Breast epithelium (tissue), 4 donors: ENCODE data around the gene SHLD1. TPM values are rescaled to one million over a fixed set of nuclear protein-coding genes. Genes with fewer than 3 reads are reported as not detected.

Source experiments
- DNase-seq, 2 donors: peaks; one replicate each; pipeline ENCODE4 v3.0.0-alpha.2; 2019; ENCODE audit warnings: low spot score in 2 of 2
- H3K27ac ChIP-seq, 2 donors: fragments of 200-600 bp; sonication (generic) in 1 of 2; one replicate each; pipeline ENCODE4 v1.5.1; 2016 to 2019; ENCODE audit warnings: mild to moderate bottlenecking in 1 of 2
- H3K27me3 ChIP-seq, 2 donors: fragments of 200-600 bp; sonication (generic) in 1 of 2; one replicate each; pipeline versions ENCODE4 v1.5.1 to v1.6.0; 2017 to 2019; ENCODE audit warnings: control low read depth in 1 of 2, mild to moderate bottlenecking in 1 of 2
- H3K36me3 ChIP-seq: fragments of 200-600 bp; one replicate; pipeline ENCODE4 v1.5.1; 2019
- H3K4me1 ChIP-seq, 2 donors: fragments of 200-600 bp; sonication (generic); one replicate each; pipeline ENCODE4 v1.5.1; 2016 to 2019; ENCODE audit warnings: control low read depth in 1 of 2
- H3K4me3 ChIP-seq, 3 donors: fragments of 200-600 bp; sonication (generic); 1 replicate in 2 of 3; 2 replicates in 1 of 3; pipeline ENCODE4 v1.5.1; 2016 to 2019; ENCODE audit warnings: mild to moderate bottlenecking in 3 of 3, moderate library complexity in 2 of 3
- H3K9me3 ChIP-seq, 2 donors: fragments of 200-600 bp; sonication (generic) in 1 of 2; one replicate each; pipeline ENCODE4 v1.5.1; 2016 to 2019; ENCODE audit warnings: control low read depth in 1 of 2
- POLR2A ChIP-seq: fragments of 450-650 bp; IDR thresholded peaks from one replicate; pipeline ENCODE4 v1.6.1; 2016; ENCODE audit warnings: antibody characterized with exemption, mild to moderate bottlenecking, moderate library complexity
- POLR2AphosphoS5 ChIP-seq, 3 donors: sonication (generic); formaldehyde crosslinking; IDR thresholded peaks; one replicate each; pipeline ENCODE4 v1.6.1; 2017; ENCODE audit warnings: antibody characterized with exemption in 3 of 3
- intact Hi-C: fragments of 100-400 bp; cut with DNase I; formaldehyde crosslinking; loops from one replicate; pipeline ENCODE4 v1.15.1; 2023; ENCODE audit warnings: low total_unique reads
- total RNA-seq, 3 donors: library from RNA; depleted of rRNA; stranded (reverse); fragments of >200 nt; gene quantifications; one replicate each; pipeline ENCODE4 v1.1.0, GENCODE V29; 2016
- TF ChIP-seq, protein P1 (sequence below), 3 donors: fragments of 450-650 bp; IDR thresholded peaks; one replicate each; pipeline ENCODE4 v1.5.1; 2016 to 2017; ENCODE audit warnings: antibody characterized with exemption in 3 of 3, mild to moderate bottlenecking in 3 of 3, moderate library complexity in 3 of 3

Gene SHLD1
- total RNA-seq, 3 donors from 2014 or later: 2.7 to 7.3 (median 6.6) TPM

DNA sequence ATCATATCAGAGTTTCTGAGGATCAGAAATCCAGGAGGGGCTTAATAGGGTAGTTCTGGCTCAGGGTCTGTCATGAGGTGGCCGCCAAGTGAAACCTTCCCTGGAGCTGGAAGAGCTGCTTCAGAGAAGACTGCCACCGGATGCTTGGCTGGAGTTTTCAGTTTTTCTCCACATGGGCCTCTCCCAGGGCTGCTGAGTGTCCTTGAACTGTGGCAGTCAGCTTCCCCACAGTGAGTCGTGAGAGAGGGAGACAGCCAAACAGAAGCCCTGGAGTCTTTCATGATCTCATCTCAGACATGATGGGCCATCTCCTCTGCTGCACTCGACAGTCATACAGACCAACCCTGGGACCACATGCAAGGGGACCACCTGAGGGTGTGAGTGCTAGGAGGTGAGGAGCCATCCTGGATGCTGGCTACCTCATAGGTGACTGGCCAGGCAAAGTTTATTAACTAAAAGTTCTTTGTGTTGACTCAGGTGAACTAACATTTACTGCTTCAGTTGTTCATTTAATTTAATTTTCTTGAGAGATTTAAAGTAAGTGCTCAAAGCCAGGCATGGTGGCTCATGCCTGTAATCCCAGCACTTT, 71.5 kb downstream of the SHLD1 start:
- H3K36me3 ChIP-seq: no peaks in the 10 kb centered on the region
- TF ChIP-seq POLR2A: no peak
- TF ChIP-seq POLR2AphosphoS5 (IDR thresholded peaks at IDR 0.05): no peak
- TF ChIP-seq, protein P1, sequence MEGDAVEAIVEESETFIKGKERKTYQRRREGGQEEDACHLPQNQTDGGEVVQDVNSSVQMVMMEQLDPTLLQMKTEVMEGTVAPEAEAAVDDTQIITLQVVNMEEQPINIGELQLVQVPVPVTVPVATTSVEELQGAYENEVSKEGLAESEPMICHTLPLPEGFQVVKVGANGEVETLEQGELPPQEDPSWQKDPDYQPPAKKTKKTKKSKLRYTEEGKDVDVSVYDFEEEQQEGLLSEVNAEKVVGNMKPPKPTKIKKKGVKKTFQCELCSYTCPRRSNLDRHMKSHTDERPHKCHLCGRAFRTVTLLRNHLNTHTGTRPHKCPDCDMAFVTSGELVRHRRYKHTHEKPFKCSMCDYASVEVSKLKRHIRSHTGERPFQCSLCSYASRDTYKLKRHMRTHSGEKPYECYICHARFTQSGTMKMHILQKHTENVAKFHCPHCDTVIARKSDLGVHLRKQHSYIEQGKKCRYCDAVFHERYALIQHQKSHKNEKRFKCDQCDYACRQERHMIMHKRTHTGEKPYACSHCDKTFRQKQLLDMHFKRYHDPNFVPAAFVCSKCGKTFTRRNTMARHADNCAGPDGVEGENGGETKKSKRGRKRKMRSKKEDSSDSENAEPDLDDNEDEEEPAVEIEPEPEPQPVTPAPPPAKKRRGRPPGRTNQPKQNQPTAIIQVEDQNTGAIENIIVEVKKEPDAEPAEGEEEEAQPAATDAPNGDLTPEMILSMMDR (IDR thresholded peaks at IDR 0.05): no peak
- no peak overlapping the region for H3K4me3 ChIP-seq
- H3K9me3 ChIP-seq: no peaks in the 10 kb centered on the region
- no peak for DNase-seq
- H3K27me3 ChIP-seq: no peaks in the 10 kb centered on the region
- H3K4me1 ChIP-seq: no peaks in the 10 kb centered on the region
- intact Hi-C loops: no loop called here
- no peak overlapping the region for H3K27ac ChIP-seq

DNA sequence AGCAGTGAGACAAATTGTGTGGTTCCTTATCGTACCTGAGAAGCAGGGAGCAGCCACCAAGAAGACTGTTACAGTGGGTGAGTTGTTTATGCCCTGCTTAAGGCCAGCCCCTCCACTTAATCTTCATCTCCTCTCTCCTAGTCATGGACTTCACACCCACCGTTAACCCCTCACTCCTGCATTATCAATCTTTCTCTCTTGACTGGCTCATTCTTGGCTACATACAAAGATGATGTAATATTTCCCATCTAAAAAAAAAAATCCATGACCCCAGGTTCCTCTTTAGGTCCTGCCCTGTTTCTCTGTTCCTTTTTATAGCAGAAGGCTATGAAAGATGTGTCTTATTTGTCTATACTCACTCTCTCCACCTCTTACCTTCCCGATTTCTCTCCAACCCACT, 72.4 kb downstream of the SHLD1 start:
- no peak overlapping the region for H3K27ac ChIP-seq
- H3K27me3 ChIP-seq: no peaks in the 10 kb centered on the region
- intact Hi-C loops: no loop called here
- H3K4me1 ChIP-seq: no peaks in the 10 kb centered on the region
- TF ChIP-seq POLR2A: no peak
- no peak for DNase-seq
- H3K4me3 ChIP-seq: no peak overlapping the region
- no peaks in the 10 kb centered on the region for H3K36me3 ChIP-seq
- H3K9me3 ChIP-seq: no peaks in the 10 kb centered on the region

DNA sequence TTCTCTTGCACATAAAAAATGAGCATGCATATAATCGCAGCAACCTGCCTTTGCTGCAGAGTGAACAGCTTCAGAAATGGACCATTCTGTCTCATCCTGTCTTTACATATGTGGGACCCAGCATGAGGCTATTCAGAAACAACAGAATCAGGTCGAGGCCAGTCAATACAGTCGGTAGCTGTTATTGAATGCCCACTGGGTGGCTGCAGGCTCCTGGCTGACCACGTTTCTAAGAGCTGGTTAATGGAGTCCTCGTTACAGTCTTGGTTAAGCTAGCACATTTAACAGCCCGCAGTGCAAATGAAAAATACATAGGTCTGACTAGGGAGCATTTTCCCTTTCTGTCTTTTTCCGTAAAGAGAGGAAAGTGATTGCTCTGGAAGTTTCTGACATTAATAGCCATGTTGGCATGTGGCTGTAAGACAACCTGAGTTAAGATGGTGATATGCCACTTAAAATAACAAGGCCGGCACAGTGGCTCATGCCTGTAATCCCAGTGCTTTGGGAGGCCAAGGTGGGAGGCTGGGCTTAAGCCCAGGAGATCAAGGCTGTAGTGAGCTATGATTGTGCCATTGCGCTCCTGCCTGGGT, 75.0 kb downstream of the SHLD1 start:
- H3K36me3 ChIP-seq: no peaks in the 10 kb centered on the region
- no peak for DNase-seq
- no peak overlapping the region for H3K4me3 ChIP-seq
- H3K9me3 ChIP-seq: no peaks in the 10 kb centered on the region
- no peaks in the 10 kb centered on the region for H3K27me3 ChIP-seq
- no peak overlapping the region for H3K27ac ChIP-seq
- intact Hi-C loops: no loop called here
- TF ChIP-seq POLR2AphosphoS5 (IDR thresholded peaks at IDR 0.05) (no peak), POLR2A (no peak)
- TF ChIP-seq, protein P1 (IDR thresholded peaks at IDR 0.05): no peak
- H3K4me1 ChIP-seq: no peaks in the 10 kb centered on the region

DNA sequence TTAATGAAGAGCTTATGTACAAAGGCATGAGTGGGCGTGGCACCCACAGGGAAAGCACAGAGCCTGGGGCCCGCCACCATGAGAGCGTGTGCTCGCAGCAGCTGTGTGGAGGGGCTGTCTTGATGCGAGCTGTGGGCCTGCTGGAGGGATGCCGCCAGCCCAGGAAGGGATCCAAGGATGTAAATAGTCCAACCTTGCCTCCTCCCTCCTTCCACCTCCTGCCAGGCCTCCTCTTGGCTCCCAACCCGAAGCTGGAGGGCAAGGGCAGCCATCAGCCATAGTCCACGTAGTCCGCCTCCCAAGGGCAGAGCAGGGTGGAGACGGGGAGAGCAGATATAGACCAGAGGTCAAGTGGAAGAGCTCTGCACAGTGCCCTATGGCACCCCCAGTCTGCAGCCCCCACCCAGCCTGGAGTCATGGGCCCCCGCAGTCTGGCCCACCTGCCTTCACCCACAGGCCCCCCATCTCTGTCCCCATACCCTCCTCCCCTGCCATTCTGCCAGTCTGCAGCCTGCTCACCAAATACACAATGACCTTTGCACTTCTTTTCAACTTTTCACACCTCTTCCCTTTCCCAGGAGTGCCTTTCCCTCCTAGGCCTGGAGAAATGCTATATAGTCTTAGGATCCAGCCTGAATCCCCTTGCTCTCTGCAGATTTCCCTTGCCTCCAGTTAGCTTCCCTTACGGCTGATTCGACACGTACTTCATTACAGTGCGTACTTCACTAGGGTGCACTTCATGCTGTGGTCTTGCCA, 77.1 kb downstream of the SHLD1 start:
- Histone ChIP-seq H3K36me3 (no peaks in the 10 kb centered on the region), H3K27ac (no peak overlapping the region), H3K27me3 (no peaks in the 10 kb centered on the region), H3K9me3 (no peaks in the 10 kb centered on the region), H3K4me1 (no peaks in the 10 kb centered on the region), H3K4me3 (no peak overlapping the region)
- intact Hi-C loops: no loop called here
- no peak for DNase-seq
- TF ChIP-seq POLR2AphosphoS5 (IDR thresholded peaks at IDR 0.05) (no peak), POLR2A (no peak)
- TF ChIP-seq, protein P1 (IDR thresholded peaks at IDR 0.05): no peak

DNA sequence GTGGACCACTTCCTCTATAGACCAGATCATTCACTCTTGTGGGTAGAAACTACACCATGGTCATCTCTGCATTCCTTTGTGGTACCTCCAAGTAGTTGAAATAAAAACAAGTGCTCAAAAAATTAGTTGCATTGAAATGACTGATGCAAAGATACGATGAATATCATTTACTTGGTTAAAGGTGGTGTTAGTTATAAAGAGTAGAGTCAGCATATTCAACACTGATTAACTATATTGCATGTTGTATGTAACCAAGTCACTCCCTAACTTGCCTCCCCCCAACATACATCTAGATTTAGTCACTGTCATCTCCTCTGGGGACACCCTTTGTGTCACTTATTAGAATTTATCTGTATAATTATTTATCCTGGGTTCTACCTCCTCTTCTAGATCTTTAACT, 77.7 kb downstream of the SHLD1 start:
- Histone ChIP-seq H3K27ac (no peak overlapping the region), H3K36me3 (no peaks in the 10 kb centered on the region), H3K4me3 (no peak overlapping the region), H3K9me3 (no peaks in the 10 kb centered on the region), H3K27me3 (no peaks in the 10 kb centered on the region), H3K4me1 (no peaks in the 10 kb centered on the region)
- no peak for DNase-seq
- intact Hi-C loops: no loop called here
- no peak for TF ChIP-seq POLR2A
- TF ChIP-seq POLR2AphosphoS5 (IDR thresholded peaks at IDR 0.05): no peak
- TF ChIP-seq, protein P1 (IDR thresholded peaks at IDR 0.05): no peak
